ENCODE results near the gene PCNX4.

Gene PCNX4

GRCh38 chr14:60212503-60213371 is 121.0 kb downstream of the PCNX4 start:
- no peak for DNase-seq

DNA sequence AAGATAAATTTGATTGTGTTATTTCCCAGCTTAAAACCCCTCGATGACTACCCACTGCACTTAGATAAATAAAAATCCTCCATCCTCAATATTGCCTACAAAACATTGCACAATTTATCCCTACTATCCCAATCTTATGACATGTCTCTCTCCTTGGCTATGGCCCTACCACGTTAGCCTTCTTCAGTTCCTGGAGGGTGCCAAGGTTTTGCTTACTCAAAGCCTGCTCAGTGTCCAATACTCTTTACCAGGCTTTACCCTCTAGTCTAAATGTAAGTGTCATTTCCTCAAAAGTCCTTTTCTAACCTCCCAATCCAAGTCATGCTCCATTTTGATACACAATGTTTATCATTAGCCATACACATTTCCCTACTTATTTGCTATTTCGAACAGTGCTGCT is 122.3 kb downstream of the PCNX4 start:
- DNase-seq = no peak

GRCh38 chr14:60214415-60215126 is 122.8 kb downstream of the PCNX4 start:
- DNase-seq = no peak

DNA sequence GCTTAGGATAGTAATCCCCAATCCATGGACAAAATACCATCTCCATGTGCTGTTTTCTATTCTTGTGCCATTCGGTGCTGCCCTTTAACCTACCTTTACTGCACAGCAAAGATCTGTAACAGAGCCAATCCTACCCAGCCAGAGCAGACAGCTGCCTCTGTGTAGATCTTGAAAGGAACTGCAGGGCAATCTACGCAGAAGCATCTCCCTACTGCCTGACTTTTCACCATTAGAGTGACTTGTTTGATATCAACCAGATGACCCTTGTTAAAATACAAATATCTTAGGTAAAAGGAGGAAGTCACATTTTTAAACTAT is 123.4 kb downstream of the PCNX4 start:
- no peak for DNase-seq

- no peak for DNase-seq
Measured at GRCh38 chr14:60215520-60216420, 124.0 kb downstream of the PCNX4 start.

DNA sequence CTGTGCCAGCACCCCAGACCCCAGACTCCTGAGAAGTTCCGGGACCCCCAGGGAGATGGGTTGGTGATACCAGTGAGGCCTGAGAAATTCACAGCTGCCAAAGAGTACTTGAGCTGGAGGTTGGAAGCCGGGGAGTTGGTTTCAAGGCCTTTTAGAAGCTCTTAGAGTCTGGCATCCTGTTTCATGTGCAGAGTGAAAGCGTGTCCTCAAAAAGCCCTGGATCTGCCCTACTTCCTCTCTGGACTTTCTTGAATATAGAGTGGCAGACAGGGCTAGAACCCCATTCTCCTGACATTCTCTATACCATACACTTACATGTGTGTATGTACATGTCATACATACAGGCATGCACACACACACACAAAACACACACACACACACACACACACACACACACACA is 126.0 kb downstream of the PCNX4 start:
- no peak for DNase-seq

Measured in activated CD8-positive, alpha-beta memory T cell treated with anti-CD3 and anti-CD28 coated beads, Interleukin-2, amount 50 U/mL, for 48 hours (primary cell).